Transverse colon (tissue), 4 donors: ENCODE data around the gene MUC5B. TPM values are rescaled to one million over a fixed set of nuclear protein-coding genes. Genes with fewer than 3 reads are reported as not detected.

Experiments used
- DNase-seq: peaks from one replicate; pipeline ENCODE4 v3.0.0-alpha.2; 2019
- H3K27ac ChIP-seq, 4 donors: fragments of 200-600 bp; sonication (generic); 2 replicates each; pipeline ENCODE4 v1.5.1; 2016 to 2018; ENCODE audit warnings: inconsistent platforms in 4 of 4
- H3K27me3 ChIP-seq: fragments of 200-600 bp; sonication (generic); 2 replicates; pipeline ENCODE4 v1.5.1; 2017; ENCODE audit warnings: inconsistent platforms
- H3K36me3 ChIP-seq, 4 donors: fragments of 200-600 bp; sonication (generic); 2 replicates each; pipeline ENCODE4 v1.5.1; 2017 to 2019; ENCODE audit warnings: inconsistent platforms in 4 of 4
- H3K4me1 ChIP-seq, 4 donors: fragments of 200-600 bp; sonication (generic); 2 replicates each; pipeline ENCODE4 v1.5.1; 2017 to 2020; ENCODE audit warnings: inconsistent platforms in 4 of 4
- H3K4me3 ChIP-seq, 4 donors: fragments of 200-600 bp; sonication (generic); 1 replicate in 1 of 4; 2 replicates in 3 of 4; pipeline versions ENCODE4 v1.5.1 to v1.6.1; 2017 to 2019; ENCODE audit warnings: inconsistent platforms in 4 of 4
- H3K9me3 ChIP-seq, 2 donors: fragments of 200-600 bp; sonication (generic); 2 replicates each; pipeline ENCODE4 v1.5.1; 2017 to 2019; ENCODE audit warnings: inconsistent platforms in 2 of 2
- CTCF ChIP-seq, 5 experiments: fragments of 200-600 bp in 3 of 5; fragments of 450-650 bp in 2 of 5; sonication (generic) in 3 of 5; IDR thresholded peaks; 1 replicate in 2 of 5; 2 replicates in 3 of 5; pipeline ENCODE4 v1.5.1; 2016 to 2017; ENCODE audit warnings: antibody characterized with exemption in 5 of 5, inconsistent platforms in 3 of 5, mild to moderate bottlenecking in 2 of 5, moderate library complexity in 1 of 5
- EP300 ChIP-seq: sonication (generic); formaldehyde crosslinking; IDR thresholded peaks from one replicate; pipeline ENCODE4 v1.6.1; 2017; ENCODE audit warnings: antibody characterized with exemption, low read depth
- POLR2A ChIP-seq: fragments of 450-650 bp; IDR thresholded peaks from one replicate; pipeline ENCODE4 v1.6.1; 2016; ENCODE audit warnings: antibody characterized with exemption, mild to moderate bottlenecking, moderate library complexity
- POLR2AphosphoS5 ChIP-seq, 3 donors: sonication (generic); formaldehyde crosslinking; IDR thresholded peaks; one replicate each; pipeline ENCODE4 v1.6.1; 2016; ENCODE audit warnings: antibody characterized with exemption in 3 of 3
- WGBS, 2 donors: methylation state at CpG; one replicate each; pipeline ENCODE4 v1.1.5; 2018; ENCODE audit warnings: low coverage in 1 of 2; 5-methylcytosine and 5-hydroxymethylcytosine counted together
- in situ Hi-C, 4 donors: fragments of 200-750 bp; cut with MboI; loops; one replicate each; pipeline versions ENCODE4 v1.15.0 to v1.15.1; 2017; ENCODE audit warnings: low sequenced_read_pairs in 3 of 4, low pct_ligation_motif_present in 1 of 4, low pct_unique_long_range_greater_than_20kb in 1 of 4
- intact Hi-C: fragments of 100-400 bp; cut with DNase I; formaldehyde crosslinking; loops from one replicate; pipeline ENCODE4 v1.15.1; 2023; ENCODE audit warnings: low total_unique reads
- total RNA-seq, 4 donors: library from RNA; depleted of rRNA; stranded (reverse); fragments of >200 nt; gene quantifications; one replicate each; pipeline ENCODE4 v1.1.0, GENCODE V29; 2016

The MUC5B gene
- total RNA-seq, 4 donors from 2014 or later = 58.0 to 825 (median 85.6) TPM

- WGBS, 2 donors = 91% methylated on average over 19 of the region's 24 CpGs; no CpG with 5 or more reads in 1 of the 2 donors
- Histone ChIP-seq H3K27ac (no peak overlapping the region), H3K4me1 (peaks cover 0 to 2% (median 0%) of the 10 kb centered on the region in 4 donors), H3K4me3 (no peak overlapping the region), H3K36me3 (no peaks in the 10 kb centered on the region), H3K27me3 (no peaks in the 10 kb centered on the region), H3K9me3 (no peaks in the 10 kb centered on the region)
- intact Hi-C loops = no loop called here
- DNase-seq = no peak
- no peak for TF ChIP-seq POLR2AphosphoS5 (IDR thresholded peaks at IDR 0.05)
- TF ChIP-seq CTCF (IDR thresholded peaks at IDR 0.05) = no peak
- TF ChIP-seq EP300 = no peak
- TF ChIP-seq POLR2A = no peak
- in situ Hi-C loops = no loop called here
Measured at GRCh38 chr11:1255151-1255550, 32.3 kb downstream of the MUC5B start.

- H3K9me3 ChIP-seq = no peaks in the 10 kb centered on the region
- peaks cover 0 to 8% (median 0%) of the 10 kb centered on the region in 4 donors for H3K4me1 ChIP-seq
- in situ Hi-C loops (no loop called here), intact Hi-C loops (no loop called here)
- no peaks in the 10 kb centered on the region for H3K27me3 ChIP-seq
- no peak for DNase-seq
- H3K27ac ChIP-seq = no peak overlapping the region
- H3K36me3 ChIP-seq = no peaks in the 10 kb centered on the region
- H3K4me3 ChIP-seq = no peak overlapping the region
- 68% methylated on average over 23 of the region's 26 CpGs; no CpG with 5 or more reads in 1 of the 2 donors for WGBS, 2 donors
- TF ChIP-seq POLR2A (no peak), CTCF (IDR thresholded peaks at IDR 0.05) (no peak), POLR2AphosphoS5 (IDR thresholded peaks at IDR 0.05) (no peak), EP300 (no peak)
Measured at GRCh38 chr11:1256257-1257045, 33.6 kb downstream of the MUC5B start.

DNA sequence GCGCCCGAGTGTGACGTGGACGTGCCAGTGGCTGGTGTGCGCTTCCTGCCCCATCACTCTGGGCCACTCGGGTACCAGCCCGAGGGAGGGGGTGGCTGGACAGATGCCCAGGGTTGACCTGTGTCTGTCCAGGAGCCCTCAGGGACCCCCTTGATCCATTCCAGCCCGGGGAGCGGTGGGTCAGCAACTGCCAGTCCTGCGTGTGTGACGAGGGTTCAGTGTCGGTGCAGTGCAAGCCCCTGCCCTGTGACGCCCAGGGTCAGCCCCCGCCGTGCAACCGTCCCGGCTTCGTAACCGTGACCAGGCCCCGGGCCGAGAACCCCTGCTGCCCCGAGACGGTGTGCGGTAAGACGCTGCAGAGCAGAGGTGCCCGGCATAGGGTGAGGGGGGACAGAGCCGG is 34.5 kb downstream of the MUC5B start:
- Histone ChIP-seq H3K4me3 (no peak overlapping the region), H3K27me3 (no peaks in the 10 kb centered on the region), H3K4me1 (peaks cover 8 to 18% (median 8%) of the 10 kb centered on the region in 4 donors), H3K9me3 (no peaks in the 10 kb centered on the region), H3K36me3 (no peaks in the 10 kb centered on the region), H3K27ac (no peak overlapping the region)
- in situ Hi-C loops = no loop called here
- intact Hi-C loops = no loop called here
- no peak for DNase-seq
- TF ChIP-seq EP300 (no peak), POLR2A (no peak), POLR2AphosphoS5 (IDR thresholded peaks at IDR 0.05) (no peak), CTCF (IDR thresholded peaks at IDR 0.05) (no peak)
- WGBS, 2 donors = 91% methylated on average over 26 of the region's 27 CpGs; no CpG with 5 or more reads in 1 of the 2 donors

DNA sequence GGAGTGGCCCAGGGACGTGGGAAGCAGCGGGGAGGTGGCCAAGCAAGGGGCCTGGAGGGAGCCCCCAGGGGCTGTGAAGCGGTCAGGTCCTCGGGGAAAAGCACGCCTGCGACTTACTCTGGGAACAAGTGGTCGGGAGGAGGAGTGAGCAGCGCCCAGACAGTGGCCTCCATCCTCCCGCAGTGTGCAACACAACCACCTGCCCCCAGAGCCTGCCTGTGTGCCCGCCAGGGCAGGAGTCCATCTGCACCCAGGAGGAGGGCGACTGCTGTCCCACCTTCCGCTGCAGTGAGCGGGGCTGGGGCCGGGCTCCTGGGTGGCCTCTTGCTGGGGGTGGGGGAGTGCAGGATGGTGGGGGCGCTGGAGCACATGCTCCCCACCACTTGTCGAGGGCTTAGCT is 35.0 kb downstream of the MUC5B start:
- H3K4me3 ChIP-seq = no peak overlapping the region
- intact Hi-C loops (no loop called here), in situ Hi-C loops (no loop called here)
- no peaks in the 10 kb centered on the region for H3K36me3 ChIP-seq
- no peaks in the 10 kb centered on the region for H3K9me3 ChIP-seq
- no peak overlapping the region for H3K27ac ChIP-seq
- peaks cover 10 to 23% (median 12%) of the 10 kb centered on the region in 4 donors for H3K4me1 ChIP-seq
- TF ChIP-seq EP300 (no peak), POLR2A (no peak), POLR2AphosphoS5 (IDR thresholded peaks at IDR 0.05) (no peak), CTCF (IDR thresholded peaks at IDR 0.05) (no peak)
- no peak for DNase-seq
- no peaks in the 10 kb centered on the region for H3K27me3 ChIP-seq
- 91% methylated on average over 14 of the region's 16 CpGs; no CpG with 5 or more reads in 1 of the 2 donors for WGBS, 2 donors
